Mesendoderm (in vitro differentiated cells): ENCODE results near the gene CBFB.

Source experiments
- DNase-seq: peaks from one replicate; pipeline ENCODE4 v3.0.0; 2013
- H2AK5ac ChIP-seq: 2 replicates; pipeline ENCODE4 v1.6.1; 2013; ENCODE audit warnings: low read length, inconsistent platforms
- H2BK120ac ChIP-seq: 2 replicates; pipeline ENCODE4 v1.6.1; 2013; ENCODE audit warnings: low read depth, mild to moderate bottlenecking, low read length, moderate library complexity, mixed read lengths
- H2BK15ac ChIP-seq: replicated peaks from 2 replicates; pipeline ENCODE4 v1.6.1; 2013; ENCODE audit warnings: low read depth, mild to moderate bottlenecking, moderate library complexity
- H2BK5ac ChIP-seq: 2 replicates; pipeline ENCODE4 v1.6.1; 2013; ENCODE audit warnings: low read length, inconsistent platforms
- H3K18ac ChIP-seq: 2 replicates; pipeline ENCODE4 v1.6.1; 2013; ENCODE audit warnings: mild to moderate bottlenecking, low read length, mixed read lengths
- H3K23ac ChIP-seq: one replicate; pipeline ENCODE4 v1.6.1; 2013; ENCODE audit warnings: low read length
- H3K27ac ChIP-seq: 2 replicates; pipeline ENCODE4 v1.5.1; 2013; ENCODE audit warnings: low read depth, mild to moderate bottlenecking, inconsistent platforms, low read length, moderate library complexity
- H3K27me3 ChIP-seq: 2 replicates; pipeline ENCODE4 v1.6.1; 2013; ENCODE audit warnings: low read length, control low read depth, mild to moderate bottlenecking, inconsistent platforms; ENCODE audit not compliant: insufficient read depth, poor library complexity
- H3K36me3 ChIP-seq: 2 replicates; pipeline ENCODE4 v1.6.1; 2013; ENCODE audit warnings: low read length, inconsistent platforms; ENCODE audit not compliant: control insufficient read depth, insufficient read depth
- H3K4ac ChIP-seq: one replicate; pipeline ENCODE4 v1.6.1; 2013; ENCODE audit warnings: low read depth, mild to moderate bottlenecking, low read length, moderate library complexity
- H3K4me1 ChIP-seq: 2 replicates; pipeline ENCODE4 v1.6.1; 2013; ENCODE audit warnings: low read depth, low read length, inconsistent platforms; ENCODE audit not compliant: control insufficient read depth
- H3K4me2 ChIP-seq: 2 replicates; pipeline ENCODE4 v1.6.1; 2013; ENCODE audit warnings: low read length
- H3K4me3 ChIP-seq: 2 replicates; pipeline ENCODE4 v1.5.1; 2013; ENCODE audit warnings: mild to moderate bottlenecking, low read length
- H3K56ac ChIP-seq: one replicate; pipeline ENCODE4 v1.6.1; 2013; ENCODE audit warnings: low read length
- H3K79me1 ChIP-seq: 2 replicates; pipeline ENCODE4 v1.6.1; 2013; ENCODE audit warnings: low read length, inconsistent platforms
- H3K79me2 ChIP-seq: 2 replicates; pipeline ENCODE4 v1.6.1; 2013; ENCODE audit warnings: mild to moderate bottlenecking, low read length; ENCODE audit not compliant: control insufficient read depth, insufficient read depth
- H3K9ac ChIP-seq: 2 replicates; pipeline ENCODE4 v1.6.1; 2013; ENCODE audit warnings: low read length, inconsistent platforms
- H4K5ac ChIP-seq: one replicate; pipeline ENCODE4 v1.6.1; 2013; ENCODE audit warnings: low read length
- H4K8ac ChIP-seq: one replicate; pipeline ENCODE4 v1.6.1; 2013; ENCODE audit warnings: low read depth, mild to moderate bottlenecking, control low read depth, low read length, moderate library complexity
- WGBS: extraction: QIAGEN DNeasy Blood & Tissue Kit; methylation state at CpG from one replicate; pipeline ENCODE4 v1.1.7; 2013; ENCODE audit warnings: low lambda C conversion rate, missing lambda C conversion rate; ENCODE audit not compliant: insufficient coverage; ENCODE audit errors: extremely low coverage; 5-methylcytosine and 5-hydroxymethylcytosine counted together

The CBFB gene

GRCh38 chr16:67129422-67129821 is 100.5 kb downstream of the CBFB start:
- WGBS = no CpG with 5 or more reads among the region's 3 CpGs
- H3K36me3 ChIP-seq = peaks cover 7% of the 10 kb centered on the region

DNA sequence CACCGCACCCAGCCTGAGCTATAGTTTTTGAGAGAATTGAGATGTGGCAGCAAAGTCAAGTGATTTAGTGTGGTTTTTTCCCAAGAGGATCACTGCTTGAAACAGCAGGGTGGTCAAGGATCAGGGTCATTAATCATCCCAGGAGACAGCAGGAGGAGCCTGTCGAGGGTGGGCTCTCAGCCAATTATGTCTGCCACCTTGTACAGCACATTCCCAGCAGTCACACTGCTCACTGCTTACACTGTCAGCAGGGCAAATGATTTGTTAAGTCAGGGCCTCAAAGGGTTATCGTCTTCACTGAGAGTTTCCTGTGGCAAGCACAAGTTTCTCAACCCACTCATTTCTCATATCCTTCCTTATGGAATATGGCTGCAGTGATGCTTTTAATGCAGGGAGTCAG is 108.7 kb downstream of the CBFB start:
- Histone ChIP-seq H3K56ac (no peak overlapping the region), H2AK5ac (no peak overlapping the region), H3K4me2 (no peak overlapping the region), H4K8ac (no peak overlapping the region), H3K27me3 (no peaks in the 10 kb centered on the region), H2BK120ac (no peak overlapping the region), H3K79me2 (no peaks in the 10 kb centered on the region), H4K5ac (no peak overlapping the region), H2BK5ac (no peak overlapping the region), H3K4me3 (no peak overlapping the region), H3K27ac (no peak overlapping the region), H3K79me1 (no peaks in the 10 kb centered on the region), H3K4ac (no peak overlapping the region), H3K4me1 (no peaks in the 10 kb centered on the region), H3K23ac (no peak overlapping the region), H2BK15ac (no peak overlapping the region), H3K9ac (no peak overlapping the region), H3K36me3 (peaks cover 6% of the 10 kb centered on the region), H3K18ac (no peak overlapping the region)
- DNase-seq = no peak
- WGBS = no CpG with 5 or more reads among the region's 3 CpGs

More at GRCh38 chr16:67129422-67129821, 100.5 kb downstream of the CBFB start:
- Histone ChIP-seq H3K56ac (no peak overlapping the region), H2BK15ac (no peak overlapping the region), H3K79me1 (no peaks in the 10 kb centered on the region), H2BK5ac (no peak overlapping the region), H3K23ac (no peak overlapping the region), H4K5ac (no peak overlapping the region), H3K9ac (no peak overlapping the region), H2AK5ac (no peak overlapping the region), H3K79me2 (no peaks in the 10 kb centered on the region), H3K4ac (no peak overlapping the region), H3K4me3 (no peak overlapping the region), H3K27ac (no peak overlapping the region), H3K27me3 (no peaks in the 10 kb centered on the region), H3K4me1 (no peaks in the 10 kb centered on the region), H3K18ac (no peak overlapping the region), H4K8ac (no peak overlapping the region), H2BK120ac (no peak overlapping the region), H3K4me2 (no peak overlapping the region)
- no peak for DNase-seq

- Histone ChIP-seq H3K79me2 (no peaks in the 10 kb centered on the region), H3K56ac (no peak overlapping the region), H3K27ac (no peak overlapping the region), H3K36me3 (peaks cover 4% of the 10 kb centered on the region), H2BK15ac (no peak overlapping the region), H3K9ac (no peak overlapping the region), H3K4ac (no peak overlapping the region), H3K18ac (no peak overlapping the region), H3K4me2 (no peak overlapping the region), H3K4me1 (no peaks in the 10 kb centered on the region), H3K27me3 (no peaks in the 10 kb centered on the region), H3K79me1 (no peaks in the 10 kb centered on the region), H2BK120ac (no peak overlapping the region), H2BK5ac (no peak overlapping the region), H2AK5ac (no peak overlapping the region), H3K23ac (no peak overlapping the region), H4K5ac (no peak overlapping the region), H4K8ac (no peak overlapping the region), H3K4me3 (no peak overlapping the region)
- WGBS = no CpG with 5 or more reads among the region's 13 CpGs
- DNase-seq = no peak
Observed at GRCh38 chr16:67141391-67141790, 112.4 kb downstream of the CBFB start.

- Histone ChIP-seq H3K4ac (no peak overlapping the region), H3K18ac (no peak overlapping the region), H3K56ac (no peak overlapping the region), H3K27ac (no peak overlapping the region), H2BK120ac (no peak overlapping the region), H2BK15ac (no peak overlapping the region), H2BK5ac (no peak overlapping the region), H3K27me3 (no peaks in the 10 kb centered on the region), H3K9ac (no peak overlapping the region), H3K23ac (no peak overlapping the region), H3K79me2 (no peaks in the 10 kb centered on the region), H3K4me3 (no peak overlapping the region), H3K79me1 (no peaks in the 10 kb centered on the region), H2AK5ac (no peak overlapping the region), H4K8ac (no peak overlapping the region), H3K4me2 (no peak overlapping the region), H4K5ac (no peak overlapping the region), H3K36me3 (peaks cover 4% of the 10 kb centered on the region), H3K4me1 (no peaks in the 10 kb centered on the region)
- no peak for DNase-seq
- no CpG with 5 or more reads among the region's 9 CpGs for WGBS
Observed at GRCh38 chr16:67142342-67142741, 113.4 kb downstream of the CBFB start.

GRCh38 chr16:67144943-67145342 is 116.0 kb downstream of the CBFB start:
- no peak overlapping the region for H3K27ac ChIP-seq
- no peaks in the 10 kb centered on the region for H3K79me2 ChIP-seq
- no peak overlapping the region for H2BK15ac ChIP-seq
- no peak overlapping the region for H4K5ac ChIP-seq
- H2AK5ac ChIP-seq = no peak overlapping the region
- no peak for DNase-seq
- WGBS = no CpG with 5 or more reads among the region's 2 CpGs
- H3K79me1 ChIP-seq = no peaks in the 10 kb centered on the region
- H2BK5ac ChIP-seq = no peak overlapping the region
- peaks cover 4% of the 10 kb centered on the region for H3K36me3 ChIP-seq
- H3K27me3 ChIP-seq = no peaks in the 10 kb centered on the region
- no peak overlapping the region for H3K4me2 ChIP-seq
- H3K4ac ChIP-seq = no peak overlapping the region
- H2BK120ac ChIP-seq = no peak overlapping the region
- H3K4me1 ChIP-seq = no peaks in the 10 kb centered on the region
- H3K9ac ChIP-seq = no peak overlapping the region
- no peak overlapping the region for H3K18ac ChIP-seq
- H3K56ac ChIP-seq = no peak overlapping the region
- H4K8ac ChIP-seq = no peak overlapping the region
- H3K23ac ChIP-seq = no peak overlapping the region
- no peak overlapping the region for H3K4me3 ChIP-seq

DNA sequence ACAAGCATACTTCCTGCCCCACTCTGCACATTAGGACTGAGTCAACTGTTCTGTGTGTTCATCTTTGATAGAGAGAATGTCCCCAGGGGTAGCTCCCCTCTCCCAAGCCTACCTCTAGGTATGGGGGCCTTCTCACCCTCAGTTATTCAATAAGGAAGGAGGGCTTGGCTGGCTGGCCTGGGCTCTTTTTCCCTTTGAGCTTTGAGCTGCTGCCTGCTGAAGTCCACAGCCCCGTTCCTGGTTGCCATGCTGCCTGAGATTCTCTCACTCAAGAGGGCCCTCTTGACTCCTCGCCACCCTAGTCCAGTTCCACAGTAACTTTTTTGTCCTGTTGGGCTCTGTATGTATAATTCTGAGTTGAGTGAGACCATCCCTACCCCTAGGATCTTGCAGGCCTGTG is 116.8 kb downstream of the CBFB start:
- no peak overlapping the region for H3K27ac ChIP-seq
- no peaks in the 10 kb centered on the region for H3K4me1 ChIP-seq
- H3K36me3 ChIP-seq = peaks cover 4% of the 10 kb centered on the region
- no peak overlapping the region for H3K18ac ChIP-seq
- no peak overlapping the region for H3K4me3 ChIP-seq
- no peak overlapping the region for H3K4me2 ChIP-seq
- DNase-seq = no peak
- no peaks in the 10 kb centered on the region for H3K27me3 ChIP-seq
- H3K9ac ChIP-seq = no peak overlapping the region
- no CpG with 5 or more reads among the region's 2 CpGs for WGBS
- H3K23ac ChIP-seq = no peak overlapping the region
- no peaks in the 10 kb centered on the region for H3K79me2 ChIP-seq
- no peaks in the 10 kb centered on the region for H3K79me1 ChIP-seq
- H2AK5ac ChIP-seq = no peak overlapping the region
- no peak overlapping the region for H2BK15ac ChIP-seq
- no peak overlapping the region for H2BK120ac ChIP-seq
- no peak overlapping the region for H3K56ac ChIP-seq
- no peak overlapping the region for H4K5ac ChIP-seq
- no peak overlapping the region for H4K8ac ChIP-seq
- no peak overlapping the region for H3K4ac ChIP-seq
- no peak overlapping the region for H2BK5ac ChIP-seq
